OCI-M2 (cell line): ENCODE measurements around the gene B9D1.

Experiments
- DNase-seq: peaks from one replicate; lab custom pipeline; 2025; ENCODE audit not compliant: unreplicated experiment; lab: John Stamatoyannopoulos, UW

The B9D1 gene

DNA sequence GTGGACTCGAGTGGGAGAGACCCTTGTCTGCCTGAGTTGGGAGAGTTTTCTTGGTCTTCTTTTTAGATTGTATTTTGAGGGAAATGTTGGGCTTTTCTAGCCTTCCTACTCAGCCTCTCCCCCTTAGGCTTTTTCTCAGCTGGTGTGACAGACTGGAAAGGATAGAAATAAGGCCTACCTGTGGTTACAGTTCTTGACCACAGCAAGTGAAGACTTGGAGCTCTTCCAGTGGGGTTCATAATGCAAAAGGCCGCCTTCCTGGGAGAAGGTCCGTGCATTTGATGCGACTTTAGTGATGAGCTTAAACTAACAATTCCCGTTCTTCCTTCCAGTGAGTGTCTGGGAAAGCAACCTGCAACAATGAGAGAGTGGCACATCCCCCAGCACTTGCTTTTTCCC, 56.8 kb downstream of the B9D1 start:
- no peak for DNase-seq

DNA sequence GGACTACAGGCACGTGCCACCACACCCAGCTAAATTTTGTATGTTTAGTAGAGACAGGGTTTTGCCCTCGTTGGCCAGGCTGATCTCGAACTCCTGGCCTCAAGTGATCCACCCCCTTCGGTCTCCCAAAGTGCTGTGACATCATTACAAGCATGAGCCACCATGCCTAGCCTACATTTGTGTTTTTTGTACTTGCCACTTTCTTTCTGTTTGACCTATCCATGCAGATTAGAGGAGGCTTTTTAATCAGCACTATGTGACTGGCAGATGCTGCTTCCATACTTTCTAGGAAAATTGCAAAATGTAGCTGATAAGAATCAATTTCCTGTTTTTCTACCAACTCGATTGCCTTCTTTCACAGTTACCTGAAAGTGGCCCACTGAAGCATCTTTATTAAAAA, 57.3 kb downstream of the B9D1 start:
- DNase-seq, result no peak

GRCh38 chr17:19304751-19305150, 57.8 kb downstream of the B9D1 start:
- DNase-seq, result no peak

GRCh38 chr17:19304209-19304608, 58.3 kb downstream of the B9D1 start:
- DNase-seq, result no peak

DNA sequence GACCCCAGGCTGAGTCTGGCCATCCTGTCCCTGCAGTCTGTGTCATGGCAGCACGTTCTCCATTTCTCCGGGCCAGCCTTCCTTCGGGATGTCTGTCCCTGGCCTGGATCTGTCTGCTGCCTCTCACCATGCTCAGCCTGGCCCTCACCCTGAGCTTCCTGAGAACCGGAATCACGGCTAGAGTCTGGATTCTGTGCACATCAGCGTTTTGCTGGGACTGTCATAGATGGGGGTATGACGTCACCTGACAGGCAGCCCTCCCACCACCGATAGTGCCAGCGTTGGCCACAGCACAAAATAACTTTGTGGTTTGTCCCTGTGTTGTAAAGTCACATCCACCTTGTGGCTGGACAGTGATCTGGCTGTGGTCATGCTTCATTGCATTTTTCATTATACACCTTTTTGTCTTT, 59.2 kb downstream of the B9D1 start:
- no peak for DNase-seq

- DNase-seq, result no peak
Observed at GRCh38 chr17:19302791-19303331, 59.7 kb downstream of the B9D1 start.

DNA sequence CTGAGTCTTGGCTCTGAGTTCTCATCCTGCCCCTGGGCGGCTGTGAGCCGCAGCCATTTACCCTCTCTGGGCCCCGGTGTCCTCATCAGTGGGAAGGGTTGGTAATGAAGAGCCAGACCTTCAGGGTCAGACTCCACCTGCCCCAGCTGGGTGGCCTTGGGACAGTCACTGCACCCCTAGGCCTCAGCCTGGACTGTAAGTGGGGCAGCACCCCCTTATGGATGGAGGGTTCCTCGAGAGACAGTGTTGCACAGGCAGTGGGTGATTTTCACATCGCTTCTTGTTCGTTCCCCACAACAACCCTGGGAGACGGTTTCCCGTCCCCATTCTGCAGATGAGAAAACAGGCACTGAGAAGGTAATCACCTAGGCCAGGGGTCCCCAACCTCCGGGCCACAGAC, 60.5 kb downstream of the B9D1 start:
- no peak for DNase-seq

GRCh38 chr17:19301274-19301951, 61.1 kb downstream of the B9D1 start:
- DNase-seq, result no peak

- DNase-seq, result no peak
Observed at GRCh38 chr17:19299866-19300265, 62.7 kb downstream of the B9D1 start.

- DNase-seq, result no peak
Observed at GRCh38 chr17:19299214-19299747, 63.2 kb downstream of the B9D1 start.

- DNase-seq, result no peak
Observed at GRCh38 chr17:19298569-19299213, 63.8 kb downstream of the B9D1 start.

DNA sequence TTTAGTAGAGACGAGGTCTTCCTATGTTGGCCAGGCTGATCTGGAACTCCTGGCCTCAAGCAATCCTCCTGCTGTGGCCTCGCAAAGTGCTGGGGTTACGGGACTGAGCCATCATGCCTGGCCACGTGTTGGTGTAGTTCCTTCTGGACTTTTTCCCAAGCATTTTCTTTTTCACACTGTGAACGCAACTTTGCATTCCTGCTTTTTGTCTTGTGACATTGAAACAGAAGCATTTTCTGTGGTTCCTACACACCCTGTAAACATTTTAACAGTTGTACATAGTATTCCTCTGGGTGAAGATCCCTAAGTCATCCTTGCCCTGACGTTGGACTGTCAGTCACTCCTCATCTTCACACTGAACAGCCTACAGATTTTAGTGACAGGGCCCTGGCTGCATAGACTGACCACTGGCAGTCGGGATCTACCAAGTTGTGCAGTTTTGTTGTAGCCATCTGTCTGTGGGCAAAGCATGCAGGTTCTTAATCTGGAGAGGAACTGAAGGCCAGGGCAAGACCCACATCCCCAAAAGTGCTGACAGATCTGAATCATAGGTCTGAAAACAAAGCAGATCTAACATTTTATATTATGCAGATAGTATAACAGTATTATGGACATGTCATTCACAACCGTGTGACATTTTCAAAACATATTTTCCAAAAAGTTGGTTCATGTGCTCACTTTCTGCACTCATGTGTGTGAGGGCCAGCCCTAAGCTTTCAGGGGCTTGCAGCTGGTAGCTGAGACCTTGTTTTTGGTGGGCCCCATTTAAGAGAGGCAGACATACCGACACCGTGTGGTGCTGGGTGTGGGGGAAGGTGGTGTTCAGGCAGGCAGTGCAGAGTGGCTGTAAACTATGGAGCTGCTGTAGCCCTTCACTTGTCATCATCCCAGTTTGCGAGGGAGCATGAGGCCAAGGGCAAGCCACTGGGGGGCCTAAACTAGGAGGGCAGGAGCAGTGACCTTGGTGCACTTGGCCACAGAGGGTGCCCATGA, 65.4 kb downstream of the B9D1 start:
- DNase-seq, result no peak

DNA sequence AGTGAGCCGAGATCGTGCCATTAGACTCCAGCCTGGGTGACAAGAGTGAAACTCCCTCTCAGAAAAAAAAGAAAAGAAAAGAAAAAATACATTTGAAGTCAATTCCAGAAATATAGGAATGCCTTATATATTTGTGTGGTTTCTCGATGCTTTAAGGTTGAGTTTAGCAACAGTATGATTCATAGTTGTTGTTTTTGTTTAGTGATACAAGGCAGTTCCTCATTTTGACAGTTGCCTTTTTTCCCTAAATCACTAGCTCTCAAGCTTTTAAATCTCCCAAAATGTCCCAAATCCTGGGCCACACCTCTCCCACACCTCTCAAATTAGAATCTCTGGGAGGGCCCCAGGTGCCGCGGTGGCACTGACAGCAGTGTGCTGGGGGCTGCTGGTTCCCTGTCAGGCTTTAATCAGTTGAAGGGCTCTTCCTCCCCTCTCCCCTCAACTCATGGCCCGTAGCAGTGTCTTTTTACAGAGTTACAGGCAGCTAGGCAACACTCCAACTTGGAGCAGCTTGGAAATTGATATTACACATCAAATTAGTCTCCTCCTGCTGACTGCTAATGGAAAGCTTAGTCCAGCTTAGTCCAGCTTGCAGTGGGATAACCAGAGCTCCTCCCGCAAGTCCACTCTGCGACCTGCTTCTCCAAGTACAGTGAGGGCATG, 66.9 kb downstream of the B9D1 start:
- no peak for DNase-seq

GRCh38 chr17:19294443-19294842, 68.1 kb downstream of the B9D1 start:
- no peak for DNase-seq
